Endometrial microvascular endothelial cells (primary cell): ENCODE results near the gene INS. TPM values are rescaled to one million over a fixed set of nuclear protein-coding genes. Genes with fewer than 3 reads are reported as not detected.
"Not testable (repeated sequence)": the region's sequence is repeated elsewhere in the genome, so short reads cannot be mapped to it uniquely, and the experiment has no call there.

ENCODE experiments used
- in situ Hi-C: cut with HindIII; loops from 2 replicates; pipeline ENCODE4 v1.10.0; 2017; ENCODE audit warnings: low sequenced_read_pairs, low pct_unique_long_range_greater_than_20kb; ENCODE audit errors: inconsistent ontology term
- total RNA-seq: library from RNA; depleted of rRNA; stranded (reverse); fragments of >200 nt; gene quantifications from one replicate; pipeline ENCODE4 v1.2.3, GENCODE V29; 2015; ENCODE audit errors: inconsistent ontology term

INS gene
- total RNA-seq, 1 donor from 2014 or later, result not detected

DNA sequence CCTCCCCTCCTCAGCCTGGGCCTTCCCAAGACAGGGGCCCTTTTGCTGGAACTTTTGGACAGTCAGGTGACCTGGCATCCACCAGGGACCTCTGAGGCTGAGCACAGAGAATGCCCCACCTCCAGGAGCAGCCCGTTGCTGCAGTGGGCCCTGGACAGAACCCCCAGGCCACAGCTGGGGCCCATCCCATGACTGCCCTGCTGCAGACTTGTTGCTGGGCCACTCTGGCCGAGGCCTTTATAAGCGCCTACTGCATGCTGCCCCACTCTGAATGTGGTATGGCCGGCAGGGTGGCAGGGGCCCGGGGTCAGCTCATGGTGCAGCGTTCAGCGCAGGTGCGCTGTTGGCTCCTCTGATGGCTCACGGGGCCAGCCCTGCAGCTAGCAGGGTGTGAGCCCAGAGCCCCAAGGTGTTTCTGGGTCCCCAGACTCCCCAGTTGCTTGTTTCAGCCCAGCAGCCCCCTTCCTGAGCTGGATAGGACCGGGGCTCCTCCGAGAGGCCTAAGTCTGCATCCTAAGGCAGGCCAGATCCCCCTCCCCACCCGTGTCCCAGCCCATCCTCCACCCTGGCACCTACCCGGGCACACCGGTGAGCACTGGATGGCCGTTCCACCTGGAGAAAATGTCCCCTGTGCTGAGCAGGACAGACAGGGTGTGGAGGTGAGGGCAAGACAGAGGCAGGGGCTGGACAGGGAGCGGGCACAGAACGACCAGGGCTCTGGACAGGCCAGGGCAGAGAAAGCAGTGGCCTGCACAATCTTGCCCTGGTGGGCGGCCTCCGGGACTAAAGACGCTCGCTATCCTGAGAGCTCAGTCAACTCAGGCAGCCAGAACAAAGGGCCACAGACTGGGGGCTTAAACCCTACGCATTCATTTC, 38.7 kb upstream of the INS start:
- in situ Hi-C loops, result no loop called here

DNA sequence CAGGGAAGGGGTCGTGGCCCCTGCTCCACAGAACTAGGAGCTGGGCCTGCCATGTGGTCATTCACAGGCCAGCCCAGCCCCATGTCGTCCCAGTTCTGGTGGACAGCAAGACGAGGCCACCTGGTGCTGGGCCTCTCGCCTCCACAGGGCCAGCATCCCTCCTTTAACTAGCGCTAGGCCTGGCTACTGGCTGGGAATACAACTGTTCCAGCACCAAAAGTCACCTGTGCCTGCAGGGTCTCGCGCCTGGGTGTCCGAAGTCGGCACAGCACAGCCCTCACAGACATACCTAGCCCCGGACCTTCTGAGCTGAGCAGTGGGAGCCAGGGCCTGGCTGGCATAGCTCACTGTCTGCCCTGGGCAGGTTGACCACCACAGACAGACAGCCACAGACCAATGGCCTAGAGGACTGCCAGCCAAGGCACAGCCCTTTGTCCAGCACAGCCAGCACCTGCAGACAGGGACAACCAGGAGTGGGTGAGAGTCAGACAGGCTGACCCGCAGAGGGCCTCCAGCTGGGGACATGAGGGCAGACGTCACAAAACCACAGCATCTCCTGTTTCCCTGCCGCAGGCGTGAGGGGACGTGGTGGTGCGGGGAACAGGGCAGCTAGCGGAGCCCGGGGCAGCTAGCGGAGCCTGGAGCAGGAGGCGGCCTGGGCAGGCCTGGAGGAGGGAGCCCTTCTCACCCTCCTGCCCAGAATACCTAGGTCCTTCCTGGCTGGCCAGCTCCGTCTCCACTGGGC, 37.8 kb upstream of the INS start:
- in situ Hi-C loops, result no loop called here

DNA sequence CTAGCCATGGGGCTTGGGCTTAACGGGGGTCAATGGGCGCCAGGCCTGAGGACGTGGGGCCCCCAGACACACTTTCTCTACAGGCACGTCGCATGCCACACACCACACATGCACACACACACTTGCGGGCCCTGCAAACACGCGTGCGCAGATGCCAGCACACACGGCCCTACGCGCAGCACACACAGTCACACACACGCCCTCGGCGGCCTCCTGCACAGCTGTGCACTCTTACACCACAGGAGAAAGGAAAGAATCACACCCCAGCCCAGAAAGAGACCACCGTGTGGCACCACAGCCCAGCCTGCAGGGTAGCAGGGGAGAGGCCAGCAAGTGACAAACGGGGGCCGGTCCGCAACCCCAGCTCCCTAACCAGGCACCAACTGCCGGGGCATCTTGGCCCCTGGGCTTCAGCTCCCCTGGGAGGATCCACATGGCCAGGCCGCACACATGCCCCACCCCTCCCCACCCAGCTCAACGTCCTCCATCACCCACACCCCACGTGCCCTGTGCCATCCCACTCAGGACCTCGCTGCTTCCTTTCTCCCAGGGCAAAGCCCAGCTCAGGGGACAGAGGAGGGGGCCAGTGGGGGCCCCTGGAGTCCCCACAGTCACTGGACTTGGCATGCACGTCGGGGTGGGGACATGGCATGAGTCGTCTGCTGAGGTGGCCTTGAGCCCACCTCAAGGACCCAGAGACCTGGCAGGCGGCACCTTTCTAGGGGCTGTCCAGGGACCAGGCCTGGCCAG, 36.9 kb upstream of the INS start:
- in situ Hi-C loops, result no loop called here

DNA sequence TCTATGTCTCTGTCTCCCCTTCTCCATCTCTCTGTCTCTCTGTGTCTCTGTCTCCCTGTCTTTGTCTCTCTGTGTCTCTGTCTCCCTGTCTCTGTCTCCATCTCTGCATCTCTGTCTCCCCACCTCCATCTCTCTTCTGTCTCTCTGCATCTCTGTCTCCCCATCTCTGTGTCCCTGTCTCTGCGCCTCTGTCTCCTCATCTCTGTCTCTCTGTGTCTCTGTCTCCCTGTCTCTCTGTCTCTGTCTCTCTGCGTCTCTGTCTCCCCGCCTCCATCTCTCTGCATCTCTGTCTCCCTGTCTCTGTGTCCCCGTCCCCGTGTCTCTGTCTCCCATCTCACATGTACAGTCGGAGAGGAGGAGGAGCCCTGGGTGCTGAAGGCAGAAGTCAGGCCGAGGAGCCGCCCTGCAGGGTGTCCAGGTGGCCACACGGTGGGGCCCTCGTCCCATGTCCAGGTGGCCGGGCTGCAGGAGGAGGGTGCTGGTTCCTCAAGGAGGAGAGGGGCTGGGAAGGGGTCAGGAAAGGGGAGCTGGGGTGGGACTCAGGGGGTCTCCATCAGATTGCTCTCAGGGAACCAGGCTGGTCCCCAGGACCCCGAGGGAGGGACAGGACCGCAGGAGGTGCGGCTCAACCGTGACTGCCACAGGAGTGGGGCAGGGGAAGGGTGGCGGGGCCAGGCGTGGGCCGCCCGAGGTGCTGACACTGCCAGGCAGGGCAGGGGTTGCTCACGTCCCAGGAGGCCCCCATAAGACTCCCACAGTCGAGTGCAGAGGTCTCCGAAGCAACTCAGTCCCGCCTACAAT, 36.2 kb upstream of the INS start:
- in situ Hi-C loops, result no loop called here

DNA sequence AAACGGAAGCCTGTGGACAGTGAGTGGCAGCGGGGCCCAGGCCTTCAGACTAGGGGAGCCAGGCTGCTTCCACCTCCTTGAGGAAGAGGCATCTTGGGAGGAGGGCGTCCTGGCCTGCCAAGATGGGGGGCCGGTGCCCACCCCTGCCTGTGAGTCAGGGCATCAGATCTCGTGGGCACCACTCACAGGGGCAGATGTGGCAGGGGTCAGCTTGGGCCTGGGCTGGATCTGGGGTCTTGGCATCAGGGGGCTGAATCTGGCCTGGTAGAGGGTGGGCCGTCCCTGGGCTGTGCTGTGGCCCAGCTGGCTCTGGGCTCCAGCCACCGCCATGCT, 34.7 kb upstream of the INS start:
- in situ Hi-C loops, result no loop called here

DNA sequence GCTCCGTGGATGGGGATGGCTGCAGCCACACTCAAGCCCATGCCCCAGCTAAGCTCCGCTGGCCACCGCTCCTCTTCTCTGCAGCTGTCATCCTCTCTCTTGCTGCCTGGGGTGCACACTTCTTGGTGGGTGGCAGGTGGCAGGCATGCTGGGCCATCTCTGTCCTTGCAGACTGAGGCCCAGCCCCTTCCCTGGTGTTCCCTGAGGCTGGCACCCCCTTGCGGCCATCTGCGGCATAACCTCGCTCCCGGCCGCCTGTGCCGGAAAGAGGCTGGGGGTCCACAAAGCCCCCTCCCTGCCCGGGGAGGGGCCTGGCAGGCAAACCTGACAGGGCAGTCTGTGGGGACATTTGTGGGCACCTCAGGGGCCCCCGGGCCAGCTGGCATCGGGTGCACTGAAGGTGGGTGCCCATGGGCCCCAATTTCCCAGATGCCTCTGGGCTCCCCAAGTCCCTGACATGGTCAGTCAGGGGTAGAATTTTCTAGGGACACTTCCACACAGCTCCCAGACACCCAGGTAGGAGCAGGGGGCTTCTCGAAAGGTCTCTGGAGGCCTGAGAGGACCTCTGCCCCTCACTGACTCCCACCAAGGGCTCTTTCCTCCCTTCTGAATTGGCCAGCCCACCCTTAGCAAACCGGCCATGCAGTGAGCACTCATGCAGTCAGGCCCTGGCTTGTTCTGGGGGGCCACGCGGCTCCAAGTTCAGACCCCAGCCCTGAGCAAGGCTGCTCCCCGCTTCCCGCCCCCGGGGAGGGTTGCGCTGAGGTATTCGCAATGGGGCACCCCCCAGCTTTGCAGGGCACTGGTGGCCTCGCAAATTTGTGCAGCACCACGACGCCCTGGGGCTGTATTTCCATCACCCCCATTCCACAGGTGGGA, 34.1 kb upstream of the INS start:
- in situ Hi-C loops, result no loop called here

DNA sequence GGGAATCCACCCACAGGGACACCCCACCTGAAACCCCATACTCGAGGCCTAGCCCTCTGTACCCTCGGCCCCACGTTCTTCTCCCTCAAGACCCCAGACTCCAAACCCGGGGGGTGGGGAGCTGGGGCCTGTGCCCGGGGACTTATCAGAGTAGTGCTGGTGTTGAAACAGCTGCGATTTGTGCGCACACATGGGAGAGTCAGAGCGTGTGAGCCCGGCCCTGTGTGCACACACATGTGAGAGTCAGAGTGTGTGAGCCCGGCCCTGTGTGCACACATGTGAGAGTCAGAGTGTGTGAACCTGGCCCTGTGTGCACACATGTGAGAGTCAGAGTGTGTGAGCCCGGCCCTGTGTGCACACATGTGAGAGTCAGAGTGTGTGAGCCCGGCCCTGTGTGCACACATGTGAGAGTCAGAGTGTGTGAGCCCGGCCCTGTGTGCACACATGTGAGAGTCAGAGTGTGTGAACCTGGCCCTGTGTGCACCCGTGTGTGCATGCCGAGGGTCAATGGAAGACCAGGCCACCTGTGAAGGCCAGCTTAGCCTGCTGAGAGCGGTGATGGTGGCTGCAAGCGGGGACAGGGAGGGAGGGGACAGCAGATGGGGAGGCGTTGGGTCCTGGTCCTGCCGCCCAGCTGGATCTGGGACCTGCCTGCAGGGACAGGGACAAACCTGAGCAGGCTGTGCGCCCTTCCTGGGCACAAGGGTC, 33.0 kb upstream of the INS start:
- in situ Hi-C loops, result not testable (repeated sequence)

DNA sequence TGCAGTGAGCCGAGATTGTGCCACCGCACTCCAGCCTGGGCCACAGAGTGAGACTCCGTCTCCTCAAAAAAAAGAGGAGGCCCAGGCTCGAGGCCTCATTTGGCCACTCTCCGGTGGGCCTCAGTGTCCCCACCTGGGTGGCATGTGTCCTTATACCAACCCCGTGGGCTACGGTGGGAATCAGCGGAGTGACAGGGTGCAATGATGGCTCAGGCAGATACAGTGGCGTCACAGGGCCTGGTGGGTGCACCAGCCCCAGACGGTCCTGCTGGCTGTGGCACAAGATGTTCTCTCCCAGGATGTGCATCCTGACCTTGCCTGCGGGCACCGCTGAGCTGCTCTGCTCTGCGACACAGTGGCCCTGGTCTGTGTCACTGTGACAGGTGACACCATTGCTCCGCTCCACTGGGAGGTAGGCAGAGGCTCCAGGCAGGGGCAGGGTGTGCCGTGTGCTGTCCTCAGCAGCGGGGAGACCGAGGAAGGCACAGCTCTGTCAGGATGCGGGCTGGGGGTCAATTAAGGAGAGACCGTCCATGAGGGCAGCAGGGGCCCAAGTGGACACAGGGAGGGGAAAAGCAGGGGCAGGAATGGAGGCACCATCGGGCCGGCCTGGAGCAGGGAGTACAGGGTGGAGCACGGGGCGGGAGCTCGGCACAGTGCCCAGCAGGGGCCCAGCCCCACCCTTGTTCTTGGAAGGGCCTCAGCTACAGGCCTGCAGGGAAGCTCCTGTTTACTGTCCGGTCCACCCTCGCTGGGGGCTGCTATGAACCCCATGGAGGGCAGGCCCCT, 32.3 kb upstream of the INS start:
- in situ Hi-C loops, result no loop called here

- in situ Hi-C loops, result no loop called here
These were observed 31.4 kb upstream of the INS start for GRCh38 chr11:2192435-2192834.

- in situ Hi-C loops, result no loop called here
These were observed 30.9 kb upstream of the INS start for GRCh38 chr11:2191883-2192282.

DNA sequence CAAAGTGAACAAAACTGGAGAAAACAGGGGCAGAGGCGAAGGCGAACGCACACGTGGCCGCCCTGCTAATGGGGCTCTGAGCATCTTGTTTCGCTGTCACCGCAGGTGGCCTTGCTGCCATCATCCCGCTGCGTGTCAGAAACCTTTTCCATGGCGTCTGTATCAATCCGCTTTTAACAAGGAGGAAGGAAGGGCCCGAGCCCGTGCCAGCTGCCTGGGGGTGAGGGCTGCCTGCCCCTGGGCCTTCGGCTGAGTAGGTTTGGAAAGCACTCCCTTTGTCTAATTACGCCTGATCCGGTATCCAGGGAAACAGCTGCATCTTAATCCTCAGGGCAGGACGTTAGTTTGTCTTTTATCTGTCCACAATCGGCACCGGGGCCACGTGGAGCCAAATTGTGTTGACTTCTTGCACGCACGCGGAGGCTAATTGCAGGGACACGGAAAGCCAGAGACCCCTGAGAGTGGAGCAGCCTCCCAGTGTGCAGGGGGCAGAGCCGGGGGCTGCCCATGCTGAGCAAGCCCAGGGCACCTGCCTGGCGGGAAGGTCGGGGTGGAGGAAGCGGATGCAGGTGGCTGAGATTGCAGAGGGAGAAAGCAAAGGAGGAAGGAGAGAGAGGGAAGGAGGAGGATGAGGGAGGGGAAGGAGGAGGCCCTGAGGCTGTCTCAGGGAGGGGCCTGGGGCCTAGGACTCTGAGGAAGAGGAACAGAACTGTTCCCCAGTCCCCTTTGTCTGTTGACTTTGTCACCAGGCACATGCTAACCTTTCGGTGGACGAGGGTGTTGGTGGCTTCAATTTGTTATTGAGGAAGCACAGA, 29.9 kb upstream of the INS start:
- in situ Hi-C loops, result no loop called here

DNA sequence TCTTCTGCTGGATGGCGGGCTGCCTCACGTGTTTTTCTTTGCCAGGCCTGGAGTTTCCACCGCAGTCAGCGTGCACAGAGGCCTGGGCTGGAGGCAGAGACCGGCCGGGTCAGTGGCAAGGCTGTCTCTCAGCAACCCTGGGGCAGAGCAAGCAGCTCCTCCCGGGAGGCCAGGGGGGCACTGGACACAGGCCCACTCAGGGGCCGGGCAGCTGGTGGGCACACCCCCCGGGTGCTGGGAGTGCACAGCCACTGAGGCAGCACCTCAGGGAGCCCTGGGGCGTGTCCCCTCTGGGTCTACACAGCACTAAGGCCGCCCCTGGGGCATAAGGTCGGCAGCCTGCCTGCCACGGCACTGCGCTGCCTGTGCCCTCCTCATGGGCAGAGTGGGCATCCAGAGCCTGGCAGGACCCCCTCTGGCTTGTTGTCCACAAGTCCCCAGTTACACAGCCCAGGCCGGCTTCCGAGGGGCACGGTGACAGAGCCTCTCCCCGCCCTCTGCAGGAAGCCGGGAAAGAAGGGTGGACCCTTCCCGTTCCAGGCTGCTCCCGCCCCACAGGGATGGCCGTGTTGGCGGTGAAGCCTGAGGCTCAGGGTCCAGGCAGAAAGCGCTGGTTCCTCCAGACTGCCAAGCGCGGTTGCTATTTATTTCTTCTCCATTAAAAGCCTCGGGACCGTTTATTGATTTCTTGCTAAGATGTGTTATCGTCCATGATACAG, 29.1 kb upstream of the INS start:
- in situ Hi-C loops, result no loop called here

DNA sequence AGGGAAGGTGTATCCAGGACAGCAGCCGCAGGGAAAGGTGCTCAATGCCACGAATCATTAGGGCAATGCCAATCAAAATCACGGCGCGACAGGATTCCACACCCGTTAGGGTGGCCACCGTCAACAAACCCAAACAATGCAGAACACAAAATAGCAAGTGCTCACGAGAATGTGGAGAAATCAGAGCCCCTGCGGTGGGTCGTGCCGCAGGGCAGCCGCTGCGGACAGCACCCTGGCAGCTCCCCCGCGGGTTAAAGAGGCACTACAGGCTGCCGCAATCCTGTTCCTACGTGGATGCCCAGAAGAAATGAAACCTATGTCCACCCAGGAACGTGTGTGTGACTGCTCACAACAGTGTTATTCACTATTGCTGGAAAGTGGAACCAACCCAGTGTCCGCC, 27.7 kb upstream of the INS start:
- in situ Hi-C loops, result no loop called here

GRCh38 chr11:2187280-2187707, 26.3 kb upstream of the INS start:
- in situ Hi-C loops, result no loop called here

DNA sequence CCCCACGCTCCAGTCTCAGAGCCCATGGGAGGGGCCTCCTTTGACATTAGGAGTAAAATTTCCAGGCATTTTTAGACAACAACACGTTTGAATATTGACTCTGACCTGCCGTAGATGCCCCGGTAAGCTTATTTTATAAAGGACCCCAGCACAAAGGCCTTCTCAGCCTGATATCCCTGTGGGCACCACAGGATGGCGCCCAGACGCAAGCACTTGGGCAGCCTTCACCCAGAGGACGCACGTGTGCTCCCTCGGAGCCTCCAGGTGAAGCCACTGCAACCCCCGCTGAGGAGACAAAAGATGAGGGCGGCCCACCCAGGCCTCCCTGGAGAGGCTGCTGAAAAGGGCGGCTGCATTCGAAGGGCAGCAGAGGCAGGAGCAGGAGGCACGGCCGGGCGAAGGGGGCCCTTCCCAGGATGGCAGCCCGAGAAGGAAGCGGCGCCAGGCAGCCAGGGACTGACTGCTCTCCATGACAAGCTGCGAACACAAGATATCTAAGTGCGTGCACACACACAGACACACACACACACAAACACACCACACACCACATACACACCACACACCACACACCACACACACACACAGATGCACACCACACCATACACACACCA, 25.8 kb upstream of the INS start:
- in situ Hi-C loops, result no loop called here
